Activated CD8-positive, alpha-beta memory T cell treated with anti-CD3 and anti-CD28 coated beads, Interleukin-2, amount 50 U/mL, for 48 hours (primary cell): ENCODE results near the gene SASH3.

Experiments
- DNase-seq: peaks from one replicate; pipeline ENCODE4 v3.0.0-alpha.2; 2020

The SASH3 gene

DNA sequence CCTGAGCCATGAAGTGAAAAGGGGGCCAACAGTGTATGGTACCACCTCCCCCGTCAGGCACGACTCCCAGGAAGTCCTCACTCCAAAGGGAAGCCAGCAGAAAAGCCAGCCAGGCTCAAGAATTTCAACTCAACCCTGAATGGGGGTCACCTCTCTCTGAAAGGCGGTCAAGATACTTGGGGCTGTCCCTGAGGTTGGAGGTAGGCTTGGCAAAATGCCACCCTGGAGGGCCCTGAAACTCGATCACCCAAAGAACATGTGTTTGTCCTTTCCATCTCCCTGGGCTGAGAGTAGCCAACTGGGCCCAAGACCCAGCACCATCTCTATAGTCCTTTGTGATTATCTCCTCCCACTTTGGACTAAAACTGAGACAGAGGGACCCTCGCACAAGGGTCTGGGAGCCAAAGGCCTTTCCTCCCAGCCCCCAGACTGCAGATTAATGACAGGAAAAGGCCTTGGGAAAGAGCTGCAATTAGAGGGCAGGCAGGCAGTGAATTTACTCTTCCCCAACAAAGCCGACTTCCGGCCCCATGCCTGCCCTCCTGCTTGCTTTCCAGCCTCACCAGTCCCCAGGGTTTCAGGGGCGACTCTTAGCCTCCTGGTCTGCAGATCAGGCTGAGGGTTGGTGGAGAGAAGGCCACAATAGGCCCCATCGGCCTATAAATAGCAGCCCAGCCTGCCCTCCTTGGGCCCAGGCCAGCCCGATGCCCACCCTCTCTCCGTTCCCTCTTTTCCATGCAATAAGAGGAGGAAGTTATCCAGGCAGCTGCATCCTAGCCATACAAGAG, 5.6 kb downstream of the SASH3 start:
- no peak for DNase-seq

DNA sequence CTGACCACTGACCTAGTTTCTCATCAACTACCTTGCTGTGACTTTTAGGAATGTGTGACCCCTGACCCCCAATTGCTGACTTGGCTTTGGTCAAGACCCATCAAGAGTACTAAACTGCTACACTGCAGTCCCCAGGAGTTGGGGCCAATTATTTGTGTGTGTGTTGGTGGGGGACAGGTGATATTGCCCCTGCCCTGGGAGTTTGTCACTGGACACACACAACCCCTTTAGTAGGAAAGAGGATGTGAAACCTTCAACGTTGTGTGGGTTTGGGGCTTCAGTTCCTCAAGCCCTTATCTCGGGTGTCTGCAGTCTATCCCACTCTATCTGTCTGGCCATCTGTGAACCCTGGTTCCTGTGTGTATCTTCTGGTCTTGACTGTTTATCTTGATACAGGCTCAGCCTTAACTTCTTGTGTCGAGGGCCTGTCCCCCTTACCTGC, 6.5 kb downstream of the SASH3 start:
- DNase-seq: no peak

DNA sequence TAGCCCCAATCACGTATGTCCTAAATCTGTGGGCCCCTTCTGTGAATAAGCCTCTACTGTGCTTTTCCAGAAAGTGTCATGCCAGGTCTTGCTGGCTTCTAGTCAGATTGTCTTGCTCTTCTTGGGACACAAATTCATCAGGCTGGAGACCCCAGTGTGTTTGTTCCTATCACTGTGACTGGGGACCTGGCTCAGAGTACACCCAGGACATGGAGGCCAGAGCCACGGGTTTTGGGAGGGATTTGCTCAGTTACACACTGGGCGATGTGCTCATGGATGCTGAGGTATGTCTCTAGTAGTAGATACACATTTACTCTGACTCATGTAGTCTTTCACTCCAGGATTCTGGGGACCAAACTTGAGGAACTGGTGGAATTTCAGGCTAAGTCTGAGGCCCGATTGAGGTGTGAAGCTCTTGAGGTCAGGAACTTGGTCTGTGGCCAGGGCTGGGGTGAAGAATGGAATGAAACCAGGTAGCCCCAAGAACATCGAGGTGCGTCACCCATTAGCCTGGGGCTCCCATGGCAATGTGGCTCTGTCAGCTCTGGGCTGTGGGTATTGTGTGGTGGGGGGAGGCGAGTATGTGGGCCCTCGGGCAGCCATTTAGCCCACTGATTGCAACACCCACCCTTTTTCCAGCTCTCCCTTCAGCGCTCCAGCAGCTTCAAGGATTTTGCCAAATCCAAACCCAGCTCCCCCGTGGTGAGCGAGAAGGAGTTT, 7.7 kb downstream of the SASH3 start:
- no peak for DNase-seq

DNA sequence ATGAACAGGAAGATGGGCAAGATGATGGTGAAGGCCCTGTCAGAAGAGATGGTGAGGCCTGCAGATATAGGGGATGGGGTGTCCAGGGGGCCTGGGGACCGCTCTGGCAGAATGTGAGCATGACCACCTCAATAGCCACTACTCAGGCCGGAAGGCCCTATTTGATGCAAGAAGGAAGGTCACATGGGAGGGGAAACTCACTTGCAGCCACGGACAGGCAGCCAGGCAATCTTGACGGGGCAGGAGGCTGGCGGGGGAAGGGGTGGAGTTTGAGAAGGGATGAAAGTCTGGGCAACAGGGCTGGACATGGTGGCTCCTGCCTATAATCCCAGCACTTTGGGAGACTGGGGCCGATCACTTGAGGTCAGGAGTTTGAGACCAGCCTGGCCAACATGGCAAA, 8.8 kb downstream of the SASH3 start:
- DNase-seq: no peak

DNA sequence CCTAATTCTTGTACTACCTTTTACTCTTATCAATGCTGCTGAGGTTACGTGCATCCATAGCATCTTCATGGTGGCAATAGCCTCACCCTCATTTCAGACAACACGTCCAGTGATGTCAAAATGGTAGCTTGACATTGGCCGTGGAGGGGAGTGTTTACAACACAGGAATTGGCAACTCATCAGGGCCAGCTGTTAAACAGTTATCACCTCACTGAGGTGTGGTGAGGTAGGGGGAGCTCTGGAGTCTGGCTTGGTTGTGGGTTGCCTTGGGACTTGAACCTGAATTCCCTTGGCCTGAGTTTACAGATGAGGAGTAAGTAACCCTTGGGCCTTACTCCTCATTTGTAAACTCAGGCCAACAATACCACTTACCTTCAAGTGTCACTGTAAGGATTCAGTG, 10.4 kb downstream of the SASH3 start:
- DNase-seq: no peak

DNA sequence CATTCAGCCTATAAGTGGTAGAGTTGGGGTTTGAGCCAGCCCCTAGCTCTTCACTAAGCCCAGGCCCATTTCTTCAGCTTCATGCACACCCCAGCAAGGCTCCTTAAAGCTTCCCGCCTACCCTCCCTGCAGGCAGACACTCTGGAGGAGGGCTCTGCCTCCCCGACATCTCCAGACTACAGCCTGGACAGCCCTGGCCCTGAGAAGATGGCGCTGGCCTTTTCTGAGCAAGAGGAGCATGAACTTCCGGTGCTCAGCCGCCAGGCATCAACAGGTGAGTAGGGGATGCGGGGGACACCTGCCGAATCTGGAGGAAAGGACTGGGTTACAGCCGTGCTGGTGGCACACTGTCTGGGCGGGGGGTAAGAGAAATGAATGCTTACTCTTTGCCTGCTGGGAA, 11.1 kb downstream of the SASH3 start:
- DNase-seq: no peak

DNA sequence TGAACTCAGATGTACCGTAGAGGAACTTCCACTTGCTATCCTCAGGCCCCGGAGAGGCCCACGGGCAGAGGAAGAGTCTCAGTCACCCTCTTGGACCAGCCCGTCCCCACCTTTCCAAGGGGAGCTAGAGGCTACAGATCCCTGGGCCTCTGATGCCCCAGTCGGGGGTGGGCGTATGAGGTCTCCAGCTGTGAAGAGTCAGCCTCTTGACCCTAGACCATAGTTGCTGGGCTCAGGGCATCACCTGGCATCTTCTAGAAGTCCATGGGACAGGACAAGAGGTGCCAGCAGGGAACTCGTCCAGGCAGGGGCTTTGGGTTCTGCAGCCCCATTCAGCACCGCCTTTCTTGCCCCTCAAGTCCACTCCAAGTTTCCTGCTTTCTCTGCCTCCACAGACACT, 11.6 kb downstream of the SASH3 start:
- DNase-seq: no peak

DNA sequence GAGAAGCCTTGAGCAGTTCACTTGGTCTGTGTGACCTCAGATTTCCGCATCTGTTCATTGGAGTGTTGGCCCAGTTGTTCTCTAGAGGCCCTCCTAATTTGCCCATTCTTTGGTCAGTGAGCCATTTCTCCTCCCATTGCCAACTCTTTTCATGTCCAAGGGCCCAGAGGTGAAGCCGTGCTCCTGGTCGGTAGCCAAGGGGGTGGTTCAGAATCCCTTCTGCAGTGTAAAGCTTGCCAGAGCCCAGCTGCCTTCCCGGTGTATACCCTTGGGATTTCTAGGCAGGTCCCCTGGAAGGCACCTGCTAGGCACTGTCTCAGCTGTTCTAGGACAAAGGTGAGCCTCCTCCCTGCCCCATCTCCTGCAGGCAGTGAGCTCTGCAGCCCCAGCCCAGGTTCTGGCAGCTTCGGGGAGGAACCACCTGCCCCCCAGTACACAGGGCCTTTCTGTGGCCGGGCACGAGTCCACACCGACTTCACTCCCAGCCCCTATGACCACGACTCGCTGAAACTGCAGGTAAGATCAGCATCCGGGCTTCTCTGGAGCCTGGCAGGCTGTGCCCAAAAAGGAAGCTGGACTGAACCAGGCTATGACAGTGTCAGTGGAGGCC, 12.3 kb downstream of the SASH3 start:
- no peak for DNase-seq

DNA sequence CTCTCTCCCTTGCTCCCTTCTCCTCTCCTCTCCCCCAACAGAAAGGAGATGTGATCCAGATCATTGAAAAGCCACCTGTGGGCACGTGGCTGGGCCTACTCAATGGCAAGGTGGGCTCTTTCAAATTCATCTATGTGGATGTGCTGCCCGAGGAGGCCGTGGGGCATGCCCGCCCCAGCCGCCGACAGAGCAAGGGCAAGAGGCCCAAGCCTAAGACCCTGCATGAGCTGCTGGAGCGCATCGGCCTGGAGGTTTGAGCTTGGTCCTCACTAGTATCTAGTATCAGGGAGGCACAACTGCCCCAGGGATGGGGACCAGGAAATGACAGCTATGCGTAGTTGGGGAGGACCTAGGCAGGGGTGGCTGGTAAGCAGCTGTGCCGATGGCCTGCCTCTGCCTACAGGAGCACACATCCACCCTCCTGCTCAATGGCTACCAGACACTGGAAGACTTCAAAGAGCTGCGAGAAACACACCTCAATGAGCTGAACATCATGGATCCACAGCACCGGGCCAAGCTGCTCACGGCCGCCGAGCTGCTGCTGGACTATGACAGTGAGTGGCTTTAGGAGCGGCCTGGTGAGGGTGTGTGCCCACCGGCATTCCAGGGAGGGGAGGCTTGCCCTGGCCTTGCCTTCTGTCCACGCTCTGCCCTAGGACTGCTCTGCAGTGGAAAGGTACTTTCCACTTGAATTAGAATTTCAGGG, 13.0 kb downstream of the SASH3 start:
- no peak for DNase-seq

DNA sequence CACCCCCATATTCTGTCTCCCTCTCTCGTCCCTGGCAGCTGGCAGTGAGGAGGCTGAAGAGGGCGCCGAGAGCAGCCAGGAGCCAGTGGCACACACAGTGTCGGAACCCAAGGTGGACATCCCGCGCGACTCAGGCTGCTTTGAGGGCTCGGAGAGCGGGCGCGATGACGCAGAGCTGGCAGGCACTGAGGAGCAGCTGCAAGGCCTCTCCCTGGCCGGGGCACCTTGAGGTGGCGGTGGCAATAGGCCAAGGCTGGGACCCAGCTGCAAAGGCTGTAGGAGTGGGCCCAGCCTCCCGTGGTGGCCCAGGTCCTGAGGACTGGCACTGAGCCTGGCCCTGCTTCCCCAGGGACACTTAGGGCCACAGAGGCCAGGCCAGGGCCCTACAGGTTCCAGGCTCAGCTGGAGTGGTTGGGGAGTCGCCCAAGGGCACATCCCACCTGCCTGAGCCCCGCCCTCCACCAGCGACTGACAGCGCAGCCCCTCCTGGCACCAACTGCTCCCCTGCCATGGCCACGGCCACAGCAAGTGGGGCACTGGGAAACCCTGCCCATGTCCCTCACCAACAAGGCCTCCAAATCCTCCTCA, 13.9 kb downstream of the SASH3 start:
- no peak for DNase-seq

DNA sequence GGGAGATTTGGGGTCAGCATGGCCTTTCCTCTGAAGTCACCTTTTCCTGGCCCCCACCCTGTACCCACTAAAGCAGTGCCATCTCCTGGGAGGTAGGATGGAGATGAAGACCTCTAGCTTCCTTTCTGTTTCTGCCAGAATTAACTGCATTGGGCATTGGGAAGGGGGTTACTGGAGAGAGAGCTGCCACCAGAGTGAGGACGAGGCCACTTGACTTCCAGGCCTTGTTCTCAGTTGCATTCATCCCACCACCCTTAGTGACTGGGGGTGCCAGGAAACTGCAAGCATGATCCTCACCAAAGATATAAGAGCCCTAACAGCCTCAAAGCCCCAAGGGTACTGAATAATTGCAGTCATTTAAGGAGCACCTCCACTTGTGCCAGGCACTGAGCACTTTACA, 15.8 kb downstream of the SASH3 start:
- DNase-seq: no peak

DNA sequence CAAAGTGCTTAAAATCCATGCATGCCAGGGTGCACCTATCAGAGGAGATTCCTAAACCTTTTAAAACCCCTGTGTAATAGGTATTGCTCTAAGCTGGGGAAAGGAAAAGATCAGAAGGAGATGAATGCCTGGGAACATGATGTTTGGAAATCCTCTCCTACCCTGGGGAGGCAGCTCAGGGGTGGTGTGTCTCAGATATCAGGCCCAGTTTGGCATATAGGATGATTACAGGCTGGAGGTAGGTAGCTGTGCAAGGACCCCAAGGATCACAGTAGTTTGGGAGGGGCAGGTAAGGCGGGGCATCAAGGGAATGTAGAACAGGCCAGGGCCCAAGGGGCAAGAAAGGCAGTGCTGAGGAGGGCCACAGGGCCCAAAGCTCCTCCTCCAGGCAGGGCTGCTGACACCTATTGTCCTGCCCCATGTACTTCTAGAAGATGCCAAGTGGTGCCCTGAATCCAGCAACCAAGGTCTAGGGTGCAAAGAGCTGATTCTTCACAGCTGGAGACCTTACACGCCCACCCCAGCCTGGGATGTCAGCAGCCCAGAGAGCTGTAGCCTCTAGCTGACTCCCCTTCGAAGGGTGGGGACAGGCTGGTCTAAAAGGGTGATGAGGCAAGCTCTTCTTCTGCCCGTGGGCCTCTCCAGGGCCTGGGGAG, 17.6 kb downstream of the SASH3 start:
- DNase-seq: no peak

DNA sequence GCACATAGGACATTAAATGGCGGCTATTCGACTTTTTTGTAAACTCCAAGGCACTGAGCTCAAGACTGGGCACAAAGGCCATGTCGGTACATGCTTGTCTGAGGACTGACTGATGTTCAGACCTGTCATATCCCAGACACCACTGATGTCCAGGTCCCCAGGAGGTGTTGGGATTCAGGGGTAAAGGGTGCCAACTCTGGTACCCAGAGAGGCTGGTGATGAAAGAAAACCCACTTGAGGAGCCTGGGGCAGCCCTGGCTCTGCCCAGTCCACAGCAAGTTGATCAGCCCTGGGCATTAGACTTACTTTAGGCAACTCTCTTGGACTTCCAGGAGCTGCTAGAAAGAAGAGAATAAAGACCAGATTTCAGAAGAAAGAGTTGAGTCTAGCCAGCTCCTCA, 18.7 kb downstream of the SASH3 start:
- DNase-seq: no peak

DNA sequence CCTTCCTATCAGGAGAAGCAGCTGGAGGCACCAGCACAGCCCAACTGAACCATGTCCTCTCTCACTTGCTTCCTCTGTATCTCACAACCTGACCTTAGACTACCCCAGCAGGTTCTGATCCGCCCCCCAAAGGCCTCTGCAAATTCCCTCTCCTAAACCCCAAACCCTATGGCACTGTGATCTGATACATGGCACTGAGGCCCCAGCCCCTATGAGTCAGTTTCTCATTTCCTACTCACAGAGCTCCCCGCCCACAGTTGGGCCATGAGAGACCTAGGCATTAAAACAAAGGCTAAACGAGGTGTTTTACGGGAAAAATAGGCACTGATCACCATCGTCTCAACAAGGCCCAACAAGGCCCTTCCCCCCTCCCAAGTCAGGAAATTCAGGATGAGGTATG, 19.1 kb downstream of the SASH3 start:
- no peak for DNase-seq

DNA sequence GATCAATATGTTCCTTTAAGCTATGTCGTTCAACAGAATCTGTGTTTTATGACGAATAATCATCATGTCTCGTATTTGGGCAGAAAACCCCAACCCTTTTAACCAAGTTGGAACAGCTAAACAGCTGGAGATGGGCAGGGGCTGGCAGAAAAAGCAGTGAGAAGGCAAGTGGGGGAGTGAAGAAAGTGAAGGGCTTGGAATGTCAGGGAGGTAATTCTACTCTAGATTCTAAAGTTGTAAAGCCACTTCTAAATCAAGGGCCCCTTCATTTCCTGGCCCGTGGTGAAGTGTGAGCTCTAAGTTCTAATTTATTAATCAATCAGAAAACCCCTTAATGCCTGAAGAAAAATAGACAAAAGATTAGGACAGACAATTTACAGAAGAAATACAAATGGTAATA, 20.4 kb downstream of the SASH3 start:
- DNase-seq: no peak

DNA sequence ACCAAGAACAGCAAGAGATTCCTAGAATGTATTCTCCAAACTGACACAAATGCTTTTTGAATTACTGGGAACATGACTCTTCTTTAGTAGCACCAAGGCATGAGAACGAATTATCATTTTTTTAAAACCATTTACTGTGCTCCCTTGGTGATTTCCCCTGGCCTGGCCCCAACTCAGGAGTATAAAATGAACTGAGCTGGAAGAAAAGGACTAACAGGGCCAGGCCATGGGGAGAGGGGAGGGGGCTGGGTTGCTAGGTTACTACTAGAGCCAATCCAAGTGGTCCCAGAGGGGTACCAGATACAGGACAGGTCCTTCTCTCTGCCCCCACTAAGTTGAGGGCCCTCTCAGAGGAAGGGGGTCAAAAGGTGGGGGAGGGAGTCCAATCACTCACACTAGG, 23.1 kb downstream of the SASH3 start:
- DNase-seq: no peak

DNA sequence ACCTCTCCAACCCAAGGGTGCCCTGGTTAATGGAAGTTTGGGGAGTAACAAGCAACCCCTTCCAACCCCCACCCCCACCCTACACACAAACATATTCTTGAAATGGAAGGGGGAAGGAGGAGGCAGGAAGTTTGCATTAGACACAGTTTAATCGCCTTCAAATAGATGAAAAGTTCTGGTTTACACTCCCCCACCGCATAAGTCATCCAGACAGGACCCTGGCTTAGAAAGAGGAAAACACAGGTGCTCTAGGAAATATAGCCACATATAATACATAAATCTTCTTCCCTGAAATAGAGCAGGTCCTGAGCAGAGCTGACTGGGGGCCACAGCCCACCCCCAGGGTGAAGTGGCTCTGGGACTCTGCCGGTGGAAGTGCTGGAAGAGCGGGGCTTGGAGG, 25.1 kb downstream of the SASH3 start:
- DNase-seq: no peak

DNA sequence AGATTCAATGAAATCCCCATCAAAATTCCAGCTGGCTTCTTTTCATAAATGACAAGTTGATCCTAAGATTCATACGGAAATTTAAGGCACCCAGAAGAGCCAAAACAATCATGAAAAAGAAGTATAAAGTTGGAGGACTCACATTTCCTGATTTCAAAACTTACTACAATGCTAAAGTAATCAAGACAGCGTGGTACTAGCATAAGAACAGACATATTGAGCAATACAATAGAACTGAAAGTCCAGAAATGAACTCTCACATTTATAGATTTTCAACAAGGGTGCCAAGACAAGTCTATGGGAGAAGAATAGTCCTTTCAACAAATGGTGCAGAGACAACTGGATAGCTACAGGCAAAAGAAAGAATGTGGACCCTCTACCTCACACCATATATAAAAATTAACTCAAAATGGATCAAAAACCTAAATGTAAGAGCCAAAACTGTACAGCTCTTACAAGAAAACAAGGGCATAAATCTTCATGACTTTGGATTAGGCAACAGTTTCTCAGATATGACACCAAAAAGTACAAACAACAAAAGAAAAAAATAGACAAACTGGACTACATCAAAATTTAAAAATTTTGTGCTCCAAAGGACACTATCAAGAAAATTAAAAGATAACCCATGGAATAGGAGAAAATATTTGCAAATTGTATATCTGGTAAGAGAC, 28.5 kb downstream of the SASH3 start:
- no peak for DNase-seq

DNA sequence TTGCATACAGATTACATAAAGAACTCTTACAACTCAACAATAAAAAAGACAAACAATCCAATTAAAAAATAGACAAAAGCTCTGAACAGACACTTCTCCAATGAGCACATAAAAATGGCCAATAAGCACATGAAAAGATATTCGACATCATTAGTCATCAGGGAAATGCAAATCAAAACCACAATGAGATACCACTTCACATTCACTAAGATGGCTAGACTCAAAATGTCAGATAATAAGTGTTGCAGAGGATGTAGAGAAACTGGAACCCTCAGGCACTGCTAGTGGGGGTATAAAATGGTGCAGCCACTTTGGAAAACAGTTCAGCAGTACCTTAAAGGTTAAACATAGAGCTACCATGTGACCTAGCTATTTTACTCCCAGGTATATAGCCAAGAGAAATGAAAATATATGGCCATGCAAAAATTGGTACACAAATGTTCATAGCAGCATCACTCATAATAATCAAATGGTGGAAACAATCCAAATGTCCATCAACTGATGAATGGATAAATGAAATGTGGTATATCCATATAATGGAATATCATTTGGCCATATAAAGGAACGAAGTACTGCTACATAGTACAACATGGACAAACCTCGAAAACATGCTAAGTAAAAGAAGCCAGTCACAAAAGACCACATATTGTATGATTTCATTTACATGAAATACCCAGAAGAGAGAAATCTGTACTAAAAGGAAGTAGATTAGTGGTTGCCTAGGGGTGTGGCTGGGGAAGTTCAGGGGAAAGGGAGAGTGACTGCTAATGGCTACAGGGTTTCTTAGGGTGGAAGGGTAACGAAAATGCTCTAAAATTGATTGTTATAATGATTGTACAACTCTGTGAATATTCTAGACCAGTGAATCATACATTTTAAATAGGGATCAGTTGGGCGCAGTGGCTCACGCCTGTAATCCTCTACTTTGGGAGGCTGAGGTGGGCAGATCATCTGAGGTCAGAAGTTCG, 29.4 kb downstream of the SASH3 start:
- no peak for DNase-seq

DNA sequence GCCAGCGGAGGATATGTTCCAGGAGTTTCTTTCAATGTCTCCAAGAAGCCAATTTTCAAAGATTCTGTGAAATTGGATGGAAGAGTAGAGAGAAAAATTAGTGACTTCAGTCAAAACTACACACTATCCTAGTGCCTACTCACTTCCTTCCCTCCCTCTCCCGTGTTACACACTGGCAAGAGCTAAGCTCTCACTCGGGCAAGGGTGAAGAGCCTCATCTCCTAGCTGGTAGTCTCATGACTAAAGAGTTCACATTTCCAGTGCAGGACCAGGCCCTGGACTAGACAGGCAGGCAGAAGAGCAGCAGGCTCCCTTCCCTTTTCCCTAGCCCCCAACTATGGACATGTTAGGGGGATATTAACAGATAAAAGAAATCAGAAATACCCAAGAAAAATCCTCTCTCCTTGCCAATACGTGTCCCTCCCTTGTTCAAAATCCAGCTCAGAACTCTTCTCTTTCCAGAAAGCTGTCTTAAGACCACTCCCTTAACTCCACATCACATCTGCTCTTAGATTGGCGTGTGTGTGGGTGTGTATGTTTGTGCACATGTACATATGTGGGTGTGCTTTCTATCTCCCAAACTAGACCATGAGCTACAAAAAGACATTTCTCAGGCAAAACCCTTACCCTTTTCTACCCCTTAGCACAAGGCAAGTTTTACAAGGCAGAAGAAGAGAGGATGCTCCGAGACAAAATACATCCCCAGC, 34.1 kb downstream of the SASH3 start:
- no peak for DNase-seq
